GM21360 (cell line): Measurements from ENCODE around the gene TNFSF13B.
"Not testable (repeated sequence)": the region's sequence is repeated elsewhere in the genome, so short reads cannot be mapped to it uniquely, and the experiment has no call there.

Experiments used
- ATAC-seq: cut with Tn5 transposase; IDR thresholded peaks from one replicate; pipeline ENCODE4 v1.9.1; 2021; ENCODE audit warnings: mild to moderate bottlenecking, moderate library complexity; ENCODE audit not compliant: unreplicated experiment

TNFSF13B gene

GRCh38 chr13:108278466-108278865 is 8.9 kb downstream of the TNFSF13B start:
- no peak for ATAC-seq

- no peak for ATAC-seq
Observed at GRCh38 chr13:108281901-108282300, 12.4 kb downstream of the TNFSF13B start.

GRCh38 chr13:108283110-108283509 is 13.6 kb downstream of the TNFSF13B start:
- ATAC-seq: no peak

GRCh38 chr13:108288741-108289140 is 19.2 kb downstream of the TNFSF13B start:
- no peak for ATAC-seq

- ATAC-seq: no peak
Observed at GRCh38 chr13:108289819-108290218, 20.3 kb downstream of the TNFSF13B start.

DNA sequence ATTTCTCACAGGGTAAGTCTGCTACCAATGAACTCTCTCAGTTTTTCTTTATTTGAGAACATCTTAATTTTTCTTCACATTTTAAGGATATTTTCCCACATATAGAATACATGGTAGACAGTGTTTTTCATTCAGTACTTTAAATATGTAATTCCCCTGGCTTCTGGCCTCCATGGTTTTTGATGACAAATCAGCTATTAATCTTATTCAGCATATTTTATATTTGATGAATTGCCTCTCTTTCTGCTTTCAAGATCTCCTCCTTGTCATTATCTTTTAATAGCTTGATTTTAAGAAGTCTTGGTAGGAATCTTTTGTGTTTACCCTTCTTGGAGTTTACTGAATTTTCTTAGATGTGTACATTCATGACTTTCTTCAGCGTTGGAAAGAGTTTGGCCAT is 27.6 kb downstream of the TNFSF13B start:
- no peak for ATAC-seq

DNA sequence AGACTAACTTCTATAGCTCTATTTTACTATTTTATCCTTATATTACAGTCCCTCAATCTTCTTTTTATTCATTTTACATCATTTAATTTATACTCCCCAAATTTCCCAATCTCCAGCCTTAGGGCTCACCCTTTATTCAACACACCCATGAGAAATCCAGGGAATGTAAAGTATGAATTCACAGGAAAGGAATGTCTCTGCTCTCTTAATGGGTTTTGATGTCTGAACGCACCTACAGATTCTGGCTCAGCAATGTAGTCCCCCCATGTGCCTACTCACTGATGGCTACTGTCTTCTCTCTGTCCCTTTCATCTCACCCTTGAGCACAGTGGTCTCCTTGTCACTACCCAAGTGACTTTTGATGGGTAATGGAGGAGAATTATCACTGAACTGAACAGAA is 32.8 kb downstream of the TNFSF13B start:
- ATAC-seq: no peak

DNA sequence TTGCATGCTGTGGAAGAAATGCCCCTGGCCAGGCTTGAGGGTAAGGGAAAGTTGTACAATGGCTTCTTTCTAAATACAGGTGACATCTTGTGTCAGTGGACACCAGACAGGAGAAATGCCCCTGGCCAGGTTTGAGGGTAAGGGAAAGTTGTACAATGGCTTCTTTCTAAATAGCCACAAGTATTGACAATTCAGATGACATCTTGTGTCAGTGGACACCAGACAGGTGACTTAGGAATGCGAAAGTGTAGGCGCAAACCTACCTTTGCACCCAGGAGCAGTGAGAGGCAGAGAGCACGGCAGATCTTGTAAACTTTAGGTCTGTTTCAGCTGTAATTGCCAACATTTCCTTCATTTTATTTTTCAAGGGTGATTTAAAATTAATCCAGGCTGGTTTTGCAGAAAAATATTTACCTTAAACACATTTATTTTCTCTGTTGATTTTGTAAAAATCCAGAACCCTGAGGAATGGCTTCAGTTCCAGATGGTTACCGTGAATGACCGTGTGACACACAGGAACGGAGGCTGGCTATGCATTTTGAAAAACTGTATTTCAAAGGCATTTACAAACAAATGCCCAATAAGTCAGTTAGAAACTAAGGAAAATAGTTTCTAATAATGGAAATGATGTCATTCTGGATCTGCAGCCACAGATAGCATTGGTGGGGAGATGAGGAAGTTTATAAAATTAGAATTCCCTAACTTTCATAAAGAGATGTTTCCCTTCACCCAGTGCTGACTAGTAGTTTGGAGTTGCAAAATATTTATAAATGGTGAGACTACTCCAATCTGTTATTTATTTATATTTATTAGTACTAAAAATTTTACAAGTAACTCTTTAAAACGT is 34.9 kb downstream of the TNFSF13B start:
- ATAC-seq: no peak

DNA sequence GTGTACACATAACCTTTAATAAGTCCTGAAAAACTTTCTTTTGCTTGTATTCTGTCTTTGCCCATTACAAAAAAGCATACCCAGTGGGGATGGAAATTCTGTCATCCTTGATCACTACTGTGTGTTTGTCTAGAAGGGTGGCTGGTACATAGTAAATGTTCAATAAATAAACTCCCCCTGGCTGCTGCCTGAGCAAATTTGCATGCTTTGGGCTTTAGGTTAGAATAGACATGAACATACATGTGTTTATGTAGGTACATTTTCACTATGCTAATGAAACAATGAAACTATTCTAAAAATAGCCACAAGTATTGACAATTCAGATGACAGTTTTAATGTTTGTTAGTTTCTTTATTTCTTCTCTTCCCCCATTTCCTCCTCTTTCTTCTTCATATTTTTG is 36.1 kb downstream of the TNFSF13B start:
- ATAC-seq: no peak

DNA sequence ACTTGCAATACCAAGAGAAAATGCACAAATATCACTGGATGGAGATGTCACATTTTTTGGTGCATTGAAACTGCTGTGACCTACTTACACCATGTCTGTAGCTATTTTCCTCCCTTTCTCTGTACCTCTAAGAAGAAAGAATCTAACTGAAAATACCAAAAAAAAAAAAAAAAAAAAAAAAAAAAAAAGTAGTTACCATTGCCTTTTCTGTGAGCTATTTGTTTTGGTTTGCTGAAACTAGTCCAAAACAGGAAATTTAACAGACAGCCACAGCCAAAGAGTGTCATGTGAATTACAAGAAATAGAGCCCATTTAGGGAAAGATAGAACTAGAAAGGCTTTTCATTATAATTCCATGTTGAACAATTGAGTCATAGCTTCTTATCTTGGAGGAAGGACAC is 37.3 kb downstream of the TNFSF13B start:
- no peak for ATAC-seq

- ATAC-seq: not testable (repeated sequence)
Observed at GRCh38 chr13:108311596-108311995, 42.1 kb downstream of the TNFSF13B start.

GRCh38 chr13:108313382-108313781 is 43.9 kb downstream of the TNFSF13B start:
- no peak for ATAC-seq

DNA sequence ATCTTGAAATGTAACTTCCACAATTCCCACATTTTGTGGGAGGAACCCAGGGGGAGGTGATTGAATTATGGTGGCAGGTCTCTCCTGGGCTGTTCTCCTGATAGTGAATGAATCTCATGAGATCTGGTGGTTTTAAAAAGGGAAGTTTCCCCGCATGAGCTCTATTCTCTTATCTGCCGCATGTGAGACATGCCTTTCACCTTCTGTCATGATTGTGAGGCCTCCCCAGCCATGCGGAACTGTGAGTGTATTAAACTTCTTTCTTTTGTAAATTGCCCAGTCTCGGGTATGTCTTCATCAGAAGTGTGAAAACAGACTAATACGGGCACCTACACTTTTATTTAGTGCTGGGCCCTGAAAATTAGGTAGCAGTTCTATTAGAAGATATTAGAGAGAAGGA is 45.8 kb downstream of the TNFSF13B start:
- peak; percentile 91 for ATAC-seq

GRCh38 chr13:108315991-108316390 is 46.5 kb downstream of the TNFSF13B start:
- ATAC-seq: peak; percentile 3

DNA sequence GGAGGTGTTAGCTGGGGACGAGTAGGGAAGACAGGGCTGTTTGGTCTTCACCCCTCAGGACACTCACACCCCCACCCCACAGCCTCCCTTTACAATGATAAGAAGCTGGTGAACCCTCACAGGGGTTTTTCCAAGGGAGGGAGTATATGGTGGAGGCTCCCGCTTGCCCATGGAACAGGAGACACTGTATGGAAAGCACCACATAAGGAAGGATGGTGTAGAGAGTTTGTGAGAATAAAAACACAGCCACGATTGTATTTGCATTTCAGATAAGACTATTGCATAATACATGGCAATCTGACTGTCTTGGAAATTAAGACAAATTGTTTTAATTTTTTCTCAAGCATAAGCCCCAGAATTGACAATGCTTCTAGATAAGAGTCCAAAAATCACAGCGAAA is 46.9 kb downstream of the TNFSF13B start:
- ATAC-seq: no peak

GRCh38 chr13:108322206-108322824 is 52.8 kb downstream of the TNFSF13B start:
- peak; percentile 78 for ATAC-seq

- no peak for ATAC-seq
Observed at GRCh38 chr13:108323031-108323430, 53.5 kb downstream of the TNFSF13B start.

DNA sequence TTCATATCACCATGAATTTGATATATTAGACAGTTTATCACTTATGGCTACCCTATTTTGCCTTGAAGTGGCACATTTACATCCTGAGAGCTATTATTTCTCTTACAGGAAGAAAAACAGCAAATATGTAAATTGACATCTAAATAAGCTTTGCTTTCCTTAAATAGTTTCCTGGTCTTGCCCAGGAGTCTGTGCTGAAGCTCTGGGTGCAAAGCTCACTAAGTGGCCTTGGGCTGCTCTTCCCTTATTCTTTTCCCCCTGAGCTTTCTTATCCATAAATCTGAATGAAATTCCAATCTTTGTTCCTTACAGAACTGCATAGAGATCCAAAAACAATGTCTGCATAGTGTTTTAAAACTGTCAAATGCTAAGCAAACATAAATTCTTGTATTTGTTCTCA is 56.3 kb downstream of the TNFSF13B start:
- no peak for ATAC-seq

- peak; percentile 95 for ATAC-seq
Observed at GRCh38 chr13:108326309-108326708, 56.8 kb downstream of the TNFSF13B start.

DNA sequence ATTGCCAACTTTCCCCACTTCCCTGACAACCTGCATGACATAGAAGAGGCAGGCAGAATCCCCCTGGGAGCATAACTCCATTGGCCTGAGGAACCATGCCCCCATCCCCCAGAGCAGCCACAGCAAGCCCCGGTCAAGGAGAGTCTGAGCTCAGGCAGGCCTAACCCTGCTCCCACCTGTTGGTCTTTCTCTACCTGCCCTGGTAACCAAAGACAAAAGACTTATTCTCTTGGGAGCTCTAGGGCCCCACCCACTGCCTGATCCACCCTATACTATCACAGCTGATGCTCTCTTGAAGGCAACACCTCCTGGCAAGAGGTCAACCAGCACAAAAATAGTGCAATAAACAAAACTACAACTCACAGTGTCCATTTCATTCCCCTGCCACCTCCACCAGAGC is 59.3 kb downstream of the TNFSF13B start:
- no peak for ATAC-seq

DNA sequence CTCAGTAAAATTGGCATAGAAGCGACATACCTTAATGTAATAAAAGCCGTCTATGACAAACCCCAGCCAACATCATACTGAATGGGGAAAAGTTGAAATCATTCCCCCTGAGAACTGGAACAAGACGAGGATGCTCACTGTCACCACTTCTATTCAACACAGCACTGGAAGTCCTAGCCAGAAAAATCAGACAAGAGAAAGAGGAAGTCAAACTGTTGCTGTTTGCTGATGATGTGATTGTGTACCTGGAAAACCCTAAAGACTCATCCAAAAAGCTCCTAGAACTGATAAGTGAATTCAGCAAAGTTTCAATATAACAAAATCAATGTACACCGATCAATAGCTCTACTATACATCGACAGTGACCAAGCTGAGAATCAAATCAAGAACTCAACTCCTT is 63.3 kb downstream of the TNFSF13B start:
- ATAC-seq: no peak
